ENCODE data around the gene DAND5.

The DAND5 gene

DNA sequence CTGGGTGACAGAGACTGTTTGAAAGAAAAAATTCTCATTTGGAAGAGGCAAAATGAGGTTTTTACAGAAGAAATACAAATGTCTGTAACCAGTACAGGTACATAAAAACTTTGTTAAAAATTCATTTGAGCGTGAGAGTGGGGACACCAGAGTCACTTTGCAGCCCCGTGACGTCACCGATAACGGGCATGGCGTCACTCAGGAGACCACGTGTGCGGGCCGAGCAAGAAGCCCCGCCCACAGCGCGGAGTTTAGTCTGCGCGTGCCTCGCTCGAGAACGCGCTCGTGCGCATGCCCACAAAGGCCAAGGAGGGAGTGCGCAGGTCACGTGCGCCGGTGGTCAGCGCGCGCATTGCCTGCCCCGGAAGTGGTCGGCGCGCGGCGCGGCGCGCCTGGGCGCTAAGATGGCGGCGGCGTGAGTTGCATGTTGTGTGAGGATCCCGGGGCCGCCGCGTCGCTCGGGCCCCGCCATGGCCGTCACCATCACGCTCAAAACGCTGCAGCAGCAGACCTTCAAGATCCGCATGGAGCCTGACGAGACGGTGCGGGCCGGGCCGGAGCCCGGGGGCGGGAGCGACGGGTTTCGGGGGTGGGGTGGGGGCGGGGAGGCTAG lies 23.8 kb upstream of the DAND5 start, which contains the start of gene RAD23A:
TSS of gene RAD23A (plus strand) at position 384 of the 613 bp plus-strand sequence. CDS start at position 471, 87 bp downstream.
- Histone ChIP-seq H3K79me2 (peaks cover 24% of the 10 kb centered on the region), H2AFZ (peak within 1 kb of the TSS; percentile 63), H3K9me3 (ENCODE audit: control insufficient read depth, low read length) (no peaks in the 10 kb centered on the region), H3K27me3 (ENCODE audit: control insufficient read depth, insufficient read depth, low read length) (no peaks in the 10 kb centered on the region), H3K4me1 (peaks cover 8% of the 10 kb centered on the region), H3K27ac (peak within 1 kb of the TSS; percentile 80), H3K9ac (peak within 1 kb of the TSS; percentile 62), H3K4me2 (ENCODE audit: low read length) (peak within 1 kb of the TSS; percentile 94), H3K36me3 (ENCODE audit: control insufficient read depth, insufficient read depth, low read length) (no peaks in the 10 kb centered on the region), H3K4me3 (ENCODE audit: low read depth, low read length) (peak within 1 kb of the TSS; percentile 93)
- TF ChIP-seq, protein P1, sequence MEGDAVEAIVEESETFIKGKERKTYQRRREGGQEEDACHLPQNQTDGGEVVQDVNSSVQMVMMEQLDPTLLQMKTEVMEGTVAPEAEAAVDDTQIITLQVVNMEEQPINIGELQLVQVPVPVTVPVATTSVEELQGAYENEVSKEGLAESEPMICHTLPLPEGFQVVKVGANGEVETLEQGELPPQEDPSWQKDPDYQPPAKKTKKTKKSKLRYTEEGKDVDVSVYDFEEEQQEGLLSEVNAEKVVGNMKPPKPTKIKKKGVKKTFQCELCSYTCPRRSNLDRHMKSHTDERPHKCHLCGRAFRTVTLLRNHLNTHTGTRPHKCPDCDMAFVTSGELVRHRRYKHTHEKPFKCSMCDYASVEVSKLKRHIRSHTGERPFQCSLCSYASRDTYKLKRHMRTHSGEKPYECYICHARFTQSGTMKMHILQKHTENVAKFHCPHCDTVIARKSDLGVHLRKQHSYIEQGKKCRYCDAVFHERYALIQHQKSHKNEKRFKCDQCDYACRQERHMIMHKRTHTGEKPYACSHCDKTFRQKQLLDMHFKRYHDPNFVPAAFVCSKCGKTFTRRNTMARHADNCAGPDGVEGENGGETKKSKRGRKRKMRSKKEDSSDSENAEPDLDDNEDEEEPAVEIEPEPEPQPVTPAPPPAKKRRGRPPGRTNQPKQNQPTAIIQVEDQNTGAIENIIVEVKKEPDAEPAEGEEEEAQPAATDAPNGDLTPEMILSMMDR (IDR thresholded peaks at IDR 0.05): no peak

DNA sequence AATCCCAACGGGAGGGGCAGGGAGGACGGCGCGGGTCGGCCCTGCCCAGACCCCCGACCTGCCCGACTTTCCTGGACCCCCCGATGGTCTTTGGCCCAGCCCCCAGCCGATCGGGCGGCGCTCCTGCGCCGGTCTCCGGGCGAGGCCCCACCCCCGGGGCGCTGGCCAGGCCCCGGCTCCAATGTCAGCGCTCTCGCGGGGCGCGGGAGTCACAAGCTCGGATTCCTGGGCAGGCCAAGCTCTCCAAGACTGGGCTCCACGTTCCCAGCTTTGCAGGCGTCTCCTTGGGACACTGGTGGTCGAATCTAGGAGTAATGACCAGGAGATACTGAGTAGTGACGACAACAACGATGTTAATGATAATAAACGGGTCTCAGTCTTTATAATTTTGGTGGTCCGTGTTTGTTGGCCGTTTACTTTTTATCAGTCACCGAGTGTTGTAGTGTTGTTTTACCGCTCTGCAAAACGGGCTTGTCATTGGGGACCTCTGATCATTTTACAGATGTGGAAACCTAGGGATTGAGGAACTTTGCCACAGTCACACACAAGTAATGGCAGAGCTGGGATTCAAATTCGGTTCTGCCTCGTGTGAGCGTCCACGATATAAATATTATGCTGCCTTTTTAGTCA lies 23.2 kb upstream of the DAND5 start:
- Histone ChIP-seq H2AFZ (peak overlapping the region; percentile 53), H3K36me3 (ENCODE audit: control insufficient read depth, insufficient read depth, low read length) (no peaks in the 10 kb centered on the region), H3K27me3 (ENCODE audit: control insufficient read depth, insufficient read depth, low read length) (no peaks in the 10 kb centered on the region), H3K4me1 (peaks cover 7% of the 10 kb centered on the region), H3K27ac (peak overlapping the region; percentile 80), H3K9me3 (ENCODE audit: control insufficient read depth, low read length) (no peaks in the 10 kb centered on the region), H3K4me2 (ENCODE audit: low read length) (peak overlapping the region; percentile 94), H3K4me3 (ENCODE audit: low read depth, low read length) (peak overlapping the region; percentile 93), H3K9ac (peak overlapping the region; percentile 62), H3K79me2 (peaks cover 20% of the 10 kb centered on the region)
- TF ChIP-seq, protein P1 (IDR thresholded peaks at IDR 0.05): peak; percentile 5

GRCh38 chr19:12946731-12947496 lies 22.5 kb upstream of the DAND5 start:
- no peaks in the 10 kb centered on the region for H3K9me3 ChIP-seq (ENCODE audit: control insufficient read depth, low read length)
- no peaks in the 10 kb centered on the region for H3K27me3 ChIP-seq (ENCODE audit: control insufficient read depth, insufficient read depth, low read length)
- no peaks in the 10 kb centered on the region for H3K36me3 ChIP-seq (ENCODE audit: control insufficient read depth, insufficient read depth, low read length)
- no peak overlapping the region for H2AFZ ChIP-seq
- peaks cover 20% of the 10 kb centered on the region for H3K79me2 ChIP-seq
- TF ChIP-seq, protein P1 (IDR thresholded peaks at IDR 0.05): no peak
- peaks cover 7% of the 10 kb centered on the region for H3K4me1 ChIP-seq
- H3K4me3 ChIP-seq (ENCODE audit: low read depth, low read length): peak overlapping the region; percentile 93
- H3K27ac ChIP-seq: no peak overlapping the region
- H3K9ac ChIP-seq: no peak overlapping the region
- H3K4me2 ChIP-seq (ENCODE audit: low read length): peak overlapping the region; percentile 94

DNA sequence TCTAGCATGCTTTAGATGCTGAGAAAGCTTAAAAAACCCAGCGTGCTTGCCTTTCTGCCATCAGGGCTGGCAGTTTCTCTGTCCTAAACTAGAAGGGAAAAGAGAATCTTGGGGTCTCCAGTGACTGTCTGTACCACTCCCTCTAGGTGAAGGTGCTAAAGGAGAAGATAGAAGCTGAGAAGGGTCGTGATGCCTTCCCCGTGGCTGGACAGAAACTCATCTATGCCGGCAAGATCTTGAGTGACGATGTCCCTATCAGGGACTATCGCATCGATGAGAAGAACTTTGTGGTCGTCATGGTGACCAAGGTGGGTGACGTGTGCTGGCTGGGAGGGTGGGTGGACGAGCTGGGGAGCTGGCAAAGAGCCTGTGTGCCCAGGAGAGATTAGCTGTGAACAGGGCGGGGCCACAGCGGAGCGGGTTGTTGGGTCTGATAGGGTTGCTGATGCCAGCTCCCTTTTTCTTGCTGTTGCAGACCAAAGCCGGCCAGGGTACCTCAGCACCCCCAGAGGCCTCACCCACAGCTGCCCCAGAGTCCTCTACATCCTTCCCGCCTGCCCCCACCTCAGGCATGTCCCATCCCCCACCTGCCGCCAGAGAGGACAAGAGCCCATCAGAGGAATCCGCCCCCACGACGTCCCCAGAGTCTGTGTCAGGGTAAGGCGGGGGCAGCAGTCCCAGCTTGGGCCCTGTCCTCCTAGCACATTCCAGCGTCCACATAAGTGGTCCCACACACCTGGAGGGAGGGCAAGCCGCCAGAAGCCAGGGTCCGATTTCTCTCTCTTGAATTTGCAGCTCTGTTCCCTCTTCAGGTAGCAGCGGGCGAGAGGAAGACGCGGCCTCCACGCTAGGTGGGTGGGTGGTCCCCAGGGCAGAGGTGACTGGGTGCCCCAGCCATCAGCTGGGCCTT lies 21.4 kb upstream of the DAND5 start:
- H3K27ac ChIP-seq: no peak overlapping the region
- no peaks in the 10 kb centered on the region for H3K36me3 ChIP-seq (ENCODE audit: control insufficient read depth, insufficient read depth, low read length)
- peaks cover 20% of the 10 kb centered on the region for H3K79me2 ChIP-seq
- no peaks in the 10 kb centered on the region for H3K9me3 ChIP-seq (ENCODE audit: control insufficient read depth, low read length)
- no peaks in the 10 kb centered on the region for H3K27me3 ChIP-seq (ENCODE audit: control insufficient read depth, insufficient read depth, low read length)
- H3K4me2 ChIP-seq (ENCODE audit: low read length): no peak overlapping the region
- no peak overlapping the region for H3K9ac ChIP-seq
- no peak overlapping the region for H3K4me3 ChIP-seq (ENCODE audit: low read depth, low read length)
- no peak overlapping the region for H2AFZ ChIP-seq
- TF ChIP-seq, protein P1 (IDR thresholded peaks at IDR 0.05): no peak
- peaks cover 7% of the 10 kb centered on the region for H3K4me1 ChIP-seq
